GM18951 (cell line): ENCODE results near the gene GBE1.

ENCODE experiments used
- POLR2A ChIP-seq: IDR thresholded peaks from 4 replicates; pipeline ENCODE4 v1.6.1; 2011; ENCODE audit warnings: mild to moderate bottlenecking; ENCODE audit not compliant: insufficient read length, insufficient read depth; ENCODE audit errors: extremely low read depth
- in situ Hi-C: fragments of 300-500 bp; cut with MboI; formaldehyde crosslinking; loops from one replicate; pipeline ENCODE4 v1.12.0; 2022; ENCODE audit warnings: low sequenced_read_pairs, mixed read lengths, inconsistent platforms; ENCODE audit not compliant: unreplicated experiment

GBE1 gene

DNA sequence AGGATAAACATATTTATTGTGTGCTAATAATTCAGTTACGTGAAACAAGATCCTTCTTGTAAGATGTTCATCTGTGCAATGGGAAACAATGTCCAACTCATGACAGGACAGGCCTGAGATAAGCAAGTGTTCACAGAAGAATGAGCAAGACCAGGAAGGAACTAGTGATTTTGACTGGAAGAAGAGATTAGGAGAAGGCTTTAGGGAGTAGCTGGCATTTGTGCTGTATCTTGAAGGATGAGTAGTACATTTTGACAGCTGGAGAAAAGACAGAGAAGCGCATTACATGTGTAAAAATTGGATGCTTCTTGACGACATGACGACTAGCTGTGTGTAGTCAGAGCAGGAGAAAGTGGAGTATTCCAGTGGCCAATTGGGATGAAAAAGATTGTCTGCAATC lies 48.4 kb downstream of the GBE1 start:
- TF ChIP-seq POLR2A: no peak
- in situ Hi-C loops: no loop called here

DNA sequence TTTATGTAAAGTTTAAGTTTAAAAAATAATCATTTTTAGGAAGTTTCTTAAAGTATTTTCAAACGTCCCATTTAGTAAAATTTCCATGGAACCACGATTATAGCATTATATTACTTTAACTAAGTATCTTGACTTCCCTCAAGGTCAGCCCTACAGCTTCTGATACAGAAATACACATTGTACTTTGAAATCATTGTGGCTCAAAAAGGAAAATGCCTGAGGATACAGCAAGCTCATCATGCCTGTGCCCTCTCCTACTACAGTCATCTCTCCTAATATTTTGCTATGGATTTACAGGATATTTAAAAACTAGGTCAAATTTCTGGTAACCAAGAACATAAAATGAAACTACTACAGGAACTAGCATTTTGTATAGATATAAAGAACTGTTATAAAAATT lies 51.8 kb downstream of the GBE1 start:
- in situ Hi-C loops: no loop called here
- no peak for TF ChIP-seq POLR2A

GRCh38 chr3:81707996-81708395 lies 53.4 kb downstream of the GBE1 start:
- in situ Hi-C loops: no loop called here
- no peak for TF ChIP-seq POLR2A

GRCh38 chr3:81702126-81702525 lies 59.3 kb downstream of the GBE1 start:
- no peak for TF ChIP-seq POLR2A
- in situ Hi-C loops: no loop called here

- TF ChIP-seq POLR2A: no peak
- in situ Hi-C loops: no loop called here
Observed at GRCh38 chr3:81699536-81700320, 61.7 kb downstream of the GBE1 start.

GRCh38 chr3:81696090-81696489 lies 65.4 kb downstream of the GBE1 start:
- in situ Hi-C loops: no loop called here
- no peak for TF ChIP-seq POLR2A

GRCh38 chr3:81695302-81695701 lies 66.1 kb downstream of the GBE1 start:
- in situ Hi-C loops: no loop called here
- TF ChIP-seq POLR2A: no peak

- no peak for TF ChIP-seq POLR2A
- in situ Hi-C loops: no loop called here
Observed at GRCh38 chr3:81694662-81695061, 66.8 kb downstream of the GBE1 start.

GRCh38 chr3:81692766-81693165 lies 68.7 kb downstream of the GBE1 start:
- TF ChIP-seq POLR2A: no peak
- in situ Hi-C loops: no loop called here

GRCh38 chr3:81689617-81690016 lies 71.8 kb downstream of the GBE1 start:
- no peak for TF ChIP-seq POLR2A
- in situ Hi-C loops: no loop called here

DNA sequence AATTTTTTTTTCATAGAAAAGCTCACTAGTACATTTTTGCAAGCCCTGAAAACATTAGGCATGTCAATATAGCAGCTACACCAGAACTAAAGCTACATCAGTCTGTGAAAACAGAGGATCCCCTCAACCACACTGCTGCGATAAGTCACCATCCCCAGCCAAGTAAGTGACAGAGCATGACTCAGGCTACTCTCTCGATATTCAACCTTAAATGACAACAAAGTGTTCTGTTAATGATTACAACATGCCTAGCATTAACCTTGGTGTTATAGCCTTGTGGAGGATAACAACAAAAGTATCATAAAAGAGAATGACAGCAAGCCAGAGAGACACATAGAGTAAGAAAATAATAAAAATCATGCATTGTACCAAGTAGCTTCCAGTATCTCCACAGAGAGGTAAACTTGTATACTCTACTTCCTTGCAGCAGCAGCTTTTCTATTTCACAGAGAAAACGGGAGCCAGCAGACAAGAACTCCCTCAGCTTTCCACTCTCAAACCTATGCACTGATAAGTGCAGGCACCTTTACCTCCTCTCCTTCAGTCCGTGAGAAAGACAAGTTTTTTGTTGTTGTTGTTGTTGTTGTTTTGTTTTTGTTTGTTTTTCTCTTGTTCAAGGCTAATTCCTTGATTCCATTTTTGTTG lies 76.6 kb downstream of the GBE1 start:
- in situ Hi-C loops: no loop called here

GRCh38 chr3:81676706-81677456 lies 84.6 kb downstream of the GBE1 start:
- TF ChIP-seq POLR2A: no peak

More for the DNA sequence above, 76.6 kb downstream of the GBE1 start:
- TF ChIP-seq POLR2A: no peak

DNA sequence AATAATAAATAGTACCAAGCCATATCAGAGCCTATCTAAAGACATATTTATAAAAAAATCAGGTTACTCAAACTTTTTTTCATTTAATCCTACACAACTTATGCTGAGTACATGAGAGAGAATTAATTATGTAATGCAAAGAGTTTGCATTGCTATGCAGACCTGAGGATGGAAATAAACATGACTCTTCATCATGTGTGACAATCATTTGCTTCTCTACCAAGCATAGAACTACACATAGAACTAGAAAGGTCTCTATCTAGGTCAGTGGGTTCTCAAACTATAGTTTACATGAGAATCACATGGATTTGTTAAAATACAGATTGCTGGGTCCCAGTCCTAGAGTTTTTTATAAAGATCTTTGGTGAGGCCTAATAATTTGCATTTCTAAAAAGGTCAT lies 86.8 kb downstream of the GBE1 start:
- no peak for TF ChIP-seq POLR2A
- in situ Hi-C loops: loop anchor here (25.0 kb wide), 1 partner anchor 463 kb away; no protein-coding TSS in a partner anchor

More at GRCh38 chr3:81676706-81677456, 84.6 kb downstream of the GBE1 start:
- in situ Hi-C loops: no loop called here
